ENCODE measurements around the gene SEMA5B. TPM values are rescaled to one million over a fixed set of nuclear protein-coding genes. Genes with fewer than 3 reads are reported as not detected.

The SEMA5B gene
- total and polyA plus RNA-seq, 4 donors: 0.20 to 1.1 (median 0.23) TPM

GRCh38 chr3:123002749-123003497 is 24.6 kb downstream of the SEMA5B start:
- Histone ChIP-seq H3K9me3 (ENCODE audit: control insufficient read depth in 4 of 4, low read length in 3 of 4) (no peaks in the 10 kb centered on the region), H3K27me3 (ENCODE audit: control insufficient read depth in 4 of 4, insufficient read depth in 4 of 4, low read length in 3 of 4) (no peaks in the 10 kb centered on the region), H3K4me3 (ENCODE audit: low read depth in 1 of 3, low read length in 3 of 3) (no peak overlapping the region), H3K9ac (ENCODE audit: low read depth in 1 of 2, low read length in 2 of 2) (no peak overlapping the region), H3K36me3 (ENCODE audit: control insufficient read depth in 4 of 4, insufficient read depth in 3 of 4, low read depth in 1 of 4, low read length in 3 of 4) (no peaks in the 10 kb centered on the region), H3K4me1 (ENCODE audit: control insufficient read depth in 4 of 4, insufficient read depth in 4 of 4, low read length in 3 of 4) (no peaks in the 10 kb centered on the region), H3K27ac (ENCODE audit: low read depth in 1 of 2, low read length in 2 of 2) (no peak overlapping the region)
- no peak for DNase-seq (ENCODE audit: low spot score)
- WGBS: 80% methylated on average over 7 of the region's 7 CpGs
- TF ChIP-seq FOXA2 (IDR thresholded peaks at IDR 0.05) (no peak), FOXA1 (IDR thresholded peaks at IDR 0.05) (no peak), YY1 (IDR thresholded peaks at IDR 0.05) (no peak), NR2F2 (IDR thresholded peaks at IDR 0.05) (no peak), REST (IDR thresholded peaks at IDR 0.05) (no peak), TAF1 (conservative IDR thresholded peaks at IDR 0.05) (no peak), ZBTB33 (IDR thresholded peaks at IDR 0.05) (no peak), ATF3 (IDR thresholded peaks at IDR 0.05) (no peak), JUND (IDR thresholded peaks at IDR 0.05) (no peak), SP1 (IDR thresholded peaks at IDR 0.05) (no peak), CTCF (IDR thresholded peaks at IDR 0.05; ENCODE audit: low read depth, low read length, missing input control) (no peak), MAX (IDR thresholded peaks at IDR 0.05) (no peak), GABPA (IDR thresholded peaks at IDR 0.05 in 1 of 2, conservative IDR thresholded peaks at IDR 0.05 in 1 of 2) (no peak), EGR1 (IDR thresholded peaks at IDR 0.05; ENCODE audit: low read depth in 2 of 2) (no peak), HNF4A (conservative IDR thresholded peaks at IDR 0.05) (no peak), RAD21 (IDR thresholded peaks at IDR 0.05) (no peak)

Data from liver (tissue), 9 donors.